GM20000 (cell line): ENCODE data around the gene FBXL16.
"Not testable (repeated sequence)": the region's sequence is repeated elsewhere in the genome, so short reads cannot be mapped to it uniquely, and the experiment has no call there.

ENCODE experiments used
- DNase-seq: peaks from one replicate; pipeline ENCODE4 v3.0.0; 2012; ENCODE audit warnings: low spot score
- TF ChIP-seq, protein P1 (sequence below): IDR thresholded peaks from 2 replicates; pipeline ENCODE4 v1.5.1; 2012; ENCODE audit warnings: mild to moderate bottlenecking, control low read depth; ENCODE audit errors: extremely low read depth, missing control alignments

Gene FBXL16

DNA sequence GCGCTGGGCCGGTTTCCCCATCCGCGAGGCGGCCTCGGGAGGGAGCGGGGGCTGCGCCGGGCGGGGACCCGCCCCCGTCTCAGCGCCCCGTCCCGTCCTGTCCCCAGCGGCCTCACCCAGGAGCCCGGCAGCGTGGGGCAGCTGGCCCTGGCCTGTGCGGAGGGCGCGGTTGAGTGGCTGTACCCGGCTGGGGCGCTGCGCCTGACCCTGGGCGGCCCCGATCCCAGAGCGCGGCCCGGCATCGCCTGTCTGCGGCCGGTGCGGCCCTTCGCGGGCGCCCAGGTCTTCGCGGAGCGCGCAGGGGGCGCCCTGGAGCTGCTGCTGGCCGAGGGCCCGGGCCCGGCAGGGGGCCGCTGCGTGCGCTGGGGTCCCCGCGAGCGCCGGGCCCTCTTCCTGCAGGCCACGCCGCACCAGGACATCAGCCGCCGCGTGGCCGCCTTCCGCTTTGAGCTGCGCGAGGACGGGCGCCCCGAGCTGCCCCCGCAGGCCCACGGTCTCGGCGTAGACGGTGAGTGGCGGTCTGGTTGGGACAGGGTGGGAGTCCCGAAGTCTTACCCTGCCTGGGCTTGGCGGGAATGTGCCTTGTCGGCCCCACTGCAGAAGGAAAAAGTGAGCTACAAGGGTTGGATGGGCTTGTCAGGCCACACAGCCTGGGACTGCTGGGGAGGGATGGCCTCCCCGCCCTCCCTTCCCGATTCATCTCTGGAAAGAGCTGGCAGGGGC, 10.0 kb upstream of the FBXL16 start:
- peak; percentile 69 for DNase-seq
- TF ChIP-seq, protein P1, sequence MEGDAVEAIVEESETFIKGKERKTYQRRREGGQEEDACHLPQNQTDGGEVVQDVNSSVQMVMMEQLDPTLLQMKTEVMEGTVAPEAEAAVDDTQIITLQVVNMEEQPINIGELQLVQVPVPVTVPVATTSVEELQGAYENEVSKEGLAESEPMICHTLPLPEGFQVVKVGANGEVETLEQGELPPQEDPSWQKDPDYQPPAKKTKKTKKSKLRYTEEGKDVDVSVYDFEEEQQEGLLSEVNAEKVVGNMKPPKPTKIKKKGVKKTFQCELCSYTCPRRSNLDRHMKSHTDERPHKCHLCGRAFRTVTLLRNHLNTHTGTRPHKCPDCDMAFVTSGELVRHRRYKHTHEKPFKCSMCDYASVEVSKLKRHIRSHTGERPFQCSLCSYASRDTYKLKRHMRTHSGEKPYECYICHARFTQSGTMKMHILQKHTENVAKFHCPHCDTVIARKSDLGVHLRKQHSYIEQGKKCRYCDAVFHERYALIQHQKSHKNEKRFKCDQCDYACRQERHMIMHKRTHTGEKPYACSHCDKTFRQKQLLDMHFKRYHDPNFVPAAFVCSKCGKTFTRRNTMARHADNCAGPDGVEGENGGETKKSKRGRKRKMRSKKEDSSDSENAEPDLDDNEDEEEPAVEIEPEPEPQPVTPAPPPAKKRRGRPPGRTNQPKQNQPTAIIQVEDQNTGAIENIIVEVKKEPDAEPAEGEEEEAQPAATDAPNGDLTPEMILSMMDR: peak; percentile 31

DNA sequence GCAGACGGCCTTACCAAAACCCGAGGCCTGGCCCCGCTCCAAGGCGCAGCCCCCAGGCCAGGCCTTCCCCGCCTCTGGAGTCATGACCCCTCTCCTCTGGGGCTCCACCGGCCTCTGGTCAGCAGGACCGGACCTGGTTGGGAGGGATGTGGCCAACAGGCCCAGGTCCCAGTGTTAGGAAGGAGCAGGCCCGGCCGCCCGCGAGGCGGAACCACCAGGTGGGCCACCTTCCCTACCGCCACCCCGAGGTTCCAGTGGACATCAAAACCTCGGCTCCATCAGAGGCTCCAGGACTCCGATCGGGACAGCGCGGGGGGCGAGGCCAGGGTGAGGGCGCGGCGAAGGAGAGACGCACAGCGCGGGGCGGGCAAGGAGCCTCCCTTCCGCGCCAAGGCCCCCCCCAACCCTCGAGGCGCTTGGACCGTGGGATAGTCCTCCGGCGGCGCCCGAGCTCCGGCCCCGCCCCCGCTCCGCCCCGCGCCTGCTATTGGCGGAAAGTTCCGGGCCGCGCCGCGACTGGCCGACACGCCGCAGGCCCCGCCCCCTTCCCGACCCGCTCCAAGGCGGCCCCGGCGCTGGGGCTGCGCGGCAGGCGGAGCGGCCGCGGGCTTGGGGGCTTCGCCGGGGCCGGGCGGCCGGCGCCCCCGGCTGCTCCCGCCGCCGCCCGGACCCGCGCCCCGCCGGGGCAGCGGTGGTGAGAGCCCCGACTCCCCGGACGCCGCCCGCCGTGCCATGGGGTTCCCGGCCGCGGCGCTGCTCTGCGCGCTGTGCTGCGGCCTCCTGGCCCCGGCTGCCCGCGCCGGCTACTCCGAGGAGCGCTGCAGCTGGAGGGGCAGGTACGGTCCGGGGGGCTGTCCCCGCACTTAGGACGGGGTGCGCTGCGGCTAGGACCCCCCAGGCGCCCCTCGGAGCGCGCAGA, 9.2 kb upstream of the FBXL16 start, which contains the start of gene METRN:
Gene METRN, plus strand, starts transcription at position 561 of the 919 bp plus-strand sequence. Its CDS starts 172 bp downstream, at position 733.
- DNase-seq: peak; percentile 98
- TF ChIP-seq, protein P1: no peak

- no peak for DNase-seq
- TF ChIP-seq, protein P1: no peak
Observed at GRCh38 chr16:714079-714478, 8.5 kb upstream of the FBXL16 start.

GRCh38 chr16:712740-713250, 7.2 kb upstream of the FBXL16 start:
- DNase-seq: not testable (repeated sequence)
- TF ChIP-seq, protein P1: peak; percentile 26

- peak; percentile 96 for DNase-seq
Observed at GRCh38 chr16:711548-712320, 6.1 kb upstream of the FBXL16 start.

DNA sequence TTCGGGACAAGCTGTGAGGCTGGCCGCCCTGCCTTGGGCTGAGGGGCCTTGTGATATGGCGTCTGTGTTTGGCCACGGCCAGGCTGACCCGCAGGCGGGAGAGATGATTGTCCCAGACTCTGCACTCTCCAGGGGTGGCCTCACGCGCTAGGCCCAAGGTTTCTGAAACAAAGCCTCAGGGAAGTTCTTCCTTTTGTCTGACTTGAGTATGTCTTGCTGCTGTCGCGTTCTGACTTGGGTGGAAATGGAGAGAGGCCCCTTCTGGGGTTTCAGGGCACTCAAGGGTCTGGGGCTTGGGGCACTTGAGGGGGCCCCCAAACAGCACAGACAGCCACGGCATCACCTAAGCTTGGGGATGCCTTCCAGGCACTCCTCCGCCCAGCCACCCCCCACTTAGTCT, 5.5 kb upstream of the FBXL16 start:
- TF ChIP-seq, protein P1: no peak

More at GRCh38 chr16:711548-712320, 6.1 kb upstream of the FBXL16 start:
- TF ChIP-seq, protein P1: peak; percentile 96

More for the DNA sequence above, 5.5 kb upstream of the FBXL16 start:
- no peak for DNase-seq
